HepG2 (cell line): ENCODE results near the gene SCGB2B2.

Experiments
- BCL6 ChIP-seq: IDR thresholded peaks from 2 replicates; pipeline ENCODE4 v1.6.1; 2016; ENCODE audit warnings: missing genetic modification reagents, missing compliant biosample characterization
- POLR2A ChIP-seq, 2 experiments: IDR thresholded peaks; 2 replicates each; pipeline ENCODE4 v1.6.1; 2011; ENCODE audit warnings: low read depth in 2 of 2, low read length in 2 of 2, mild to moderate bottlenecking in 1 of 2, moderate library complexity in 1 of 2; ENCODE audit not compliant: insufficient read depth in 1 of 2
- ZEB1 ChIP-seq: IDR thresholded peaks from 2 replicates; pipeline ENCODE4 v1.6.1; 2012; ENCODE audit warnings: mild to moderate bottlenecking, low read depth, inconsistent platforms; ENCODE audit not compliant: insufficient replicate concordance
- ZSCAN29 ChIP-seq: sonication (generic); formaldehyde crosslinking; conservative IDR thresholded peaks from 2 replicates; pipeline ENCODE4 v1.4.0; 2020; ENCODE audit warnings: mild to moderate bottlenecking, missing genetic modification reagents

DNA sequence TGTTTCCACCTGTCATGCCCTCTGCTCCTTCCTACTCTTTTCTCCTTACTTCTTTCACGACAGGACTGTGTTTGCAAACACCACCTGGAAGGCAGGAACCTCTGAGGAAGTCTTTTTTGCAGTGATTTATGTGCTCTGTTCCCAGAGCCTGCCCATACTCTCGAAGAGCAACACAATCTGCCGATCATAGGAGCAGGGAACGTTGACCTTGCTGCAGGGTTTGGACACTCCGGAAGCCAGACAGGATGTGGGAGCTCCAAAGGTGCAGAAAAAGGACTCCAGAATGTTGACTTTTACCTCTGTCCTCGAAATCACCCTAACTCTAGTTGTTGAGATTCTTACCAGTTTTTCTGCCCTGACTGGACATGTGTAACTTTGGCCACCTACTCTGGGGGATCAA, 48.4 kb upstream of the SCGB2B2 start:
- TF ChIP-seq ZSCAN29 (CRISPR knock-in tag) (no peak), POLR2A (IDR thresholded peaks at IDR 0.05; ENCODE audit: insufficient read depth in 1 of 2, low read depth in 2 of 2, low read length in 2 of 2) (no peak), BCL6 (peak; percentile 84), ZEB1 (no peak)
